Measurements from ENCODE around the gene SMIM32.

DNA sequence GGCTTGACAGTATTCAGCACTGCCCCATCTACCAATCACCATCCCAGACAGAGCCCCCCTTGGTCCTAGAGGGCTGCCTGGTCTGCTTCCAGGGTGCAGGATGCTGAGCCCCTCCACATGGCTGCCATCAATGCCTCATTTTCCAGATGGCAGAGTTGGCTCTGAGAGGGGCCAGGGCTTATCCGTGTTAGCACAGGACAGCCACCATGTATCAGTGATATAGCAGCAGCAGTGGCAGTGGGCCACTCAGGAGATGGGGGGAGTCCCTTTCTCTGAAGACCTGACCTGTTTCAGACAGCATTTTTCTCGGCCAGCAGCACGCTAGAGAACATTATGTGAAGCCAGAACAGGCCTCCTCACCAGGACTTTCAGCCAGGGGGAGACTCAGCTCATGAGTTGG, 1.6 kb upstream of the SMIM32 start:
- TF ChIP-seq, protein P1, sequence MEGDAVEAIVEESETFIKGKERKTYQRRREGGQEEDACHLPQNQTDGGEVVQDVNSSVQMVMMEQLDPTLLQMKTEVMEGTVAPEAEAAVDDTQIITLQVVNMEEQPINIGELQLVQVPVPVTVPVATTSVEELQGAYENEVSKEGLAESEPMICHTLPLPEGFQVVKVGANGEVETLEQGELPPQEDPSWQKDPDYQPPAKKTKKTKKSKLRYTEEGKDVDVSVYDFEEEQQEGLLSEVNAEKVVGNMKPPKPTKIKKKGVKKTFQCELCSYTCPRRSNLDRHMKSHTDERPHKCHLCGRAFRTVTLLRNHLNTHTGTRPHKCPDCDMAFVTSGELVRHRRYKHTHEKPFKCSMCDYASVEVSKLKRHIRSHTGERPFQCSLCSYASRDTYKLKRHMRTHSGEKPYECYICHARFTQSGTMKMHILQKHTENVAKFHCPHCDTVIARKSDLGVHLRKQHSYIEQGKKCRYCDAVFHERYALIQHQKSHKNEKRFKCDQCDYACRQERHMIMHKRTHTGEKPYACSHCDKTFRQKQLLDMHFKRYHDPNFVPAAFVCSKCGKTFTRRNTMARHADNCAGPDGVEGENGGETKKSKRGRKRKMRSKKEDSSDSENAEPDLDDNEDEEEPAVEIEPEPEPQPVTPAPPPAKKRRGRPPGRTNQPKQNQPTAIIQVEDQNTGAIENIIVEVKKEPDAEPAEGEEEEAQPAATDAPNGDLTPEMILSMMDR (IDR thresholded peaks at IDR 0.05), result no peak
- TF ChIP-seq EP300 (IDR thresholded peaks at IDR 0.05), result no peak
- no peak for TF ChIP-seq POLR2A (IDR thresholded peaks at IDR 0.05)

All from upper lobe of left lung (tissue), 4 donors.